Measurements from ENCODE around the gene ITPK1. TPM values are rescaled to one million over a fixed set of nuclear protein-coding genes. Genes with fewer than 3 reads are reported as not detected.
A peak's percentile ranks its signal among the peaks of the same experiment; 100 is the strongest.
"Not testable (repeated sequence)": the region's sequence is repeated elsewhere in the genome, so short reads cannot be mapped to it uniquely, and the experiment has no call there.

Gene ITPK1
- total RNA-seq, 2 donors from 2014 or later = 77.1 to 118 TPM

DNA sequence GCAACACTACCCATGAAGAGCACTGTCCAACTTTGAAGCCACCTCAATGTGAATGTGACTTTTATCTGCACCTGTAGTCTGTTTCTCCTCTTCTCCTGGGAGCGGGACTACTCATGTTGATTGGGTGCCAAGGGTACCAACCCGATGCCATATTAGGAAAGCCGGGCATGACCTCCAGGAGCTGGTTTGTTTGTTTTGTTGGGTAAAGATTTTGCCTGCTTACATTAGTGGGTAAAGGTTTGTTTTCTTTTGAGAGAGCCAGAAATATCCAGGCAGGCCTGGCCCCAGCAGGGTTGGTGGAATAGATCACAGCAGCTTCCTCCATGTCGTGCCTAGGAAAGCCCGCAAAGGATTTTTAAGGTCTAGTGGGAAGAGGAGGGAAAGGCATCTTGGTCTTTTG, 19.7 kb upstream of the ITPK1 start:
- Histone ChIP-seq H3K4me1 (replicated peaks) (no peaks in the 10 kb centered on the region), H3K27ac (no peak overlapping the region), H3K4me3 (no peak overlapping the region), H3K27me3 (replicated peaks; ENCODE audit: insufficient read depth) (no peaks in the 10 kb centered on the region), H3K36me3 (no peaks in the 10 kb centered on the region), H3K9me3 (no peaks in the 10 kb centered on the region)
- no peak for DNase-seq (ENCODE audit: low spot score)
- WGBS = 74% methylated on average over 5 of the region's 5 CpGs
- intact Hi-C loops (cut with DNase I) = no loop called here
- no peak for TF ChIP-seq POLR2AphosphoS5 (IDR thresholded peaks at IDR 0.05)
- TF ChIP-seq, protein P1, sequence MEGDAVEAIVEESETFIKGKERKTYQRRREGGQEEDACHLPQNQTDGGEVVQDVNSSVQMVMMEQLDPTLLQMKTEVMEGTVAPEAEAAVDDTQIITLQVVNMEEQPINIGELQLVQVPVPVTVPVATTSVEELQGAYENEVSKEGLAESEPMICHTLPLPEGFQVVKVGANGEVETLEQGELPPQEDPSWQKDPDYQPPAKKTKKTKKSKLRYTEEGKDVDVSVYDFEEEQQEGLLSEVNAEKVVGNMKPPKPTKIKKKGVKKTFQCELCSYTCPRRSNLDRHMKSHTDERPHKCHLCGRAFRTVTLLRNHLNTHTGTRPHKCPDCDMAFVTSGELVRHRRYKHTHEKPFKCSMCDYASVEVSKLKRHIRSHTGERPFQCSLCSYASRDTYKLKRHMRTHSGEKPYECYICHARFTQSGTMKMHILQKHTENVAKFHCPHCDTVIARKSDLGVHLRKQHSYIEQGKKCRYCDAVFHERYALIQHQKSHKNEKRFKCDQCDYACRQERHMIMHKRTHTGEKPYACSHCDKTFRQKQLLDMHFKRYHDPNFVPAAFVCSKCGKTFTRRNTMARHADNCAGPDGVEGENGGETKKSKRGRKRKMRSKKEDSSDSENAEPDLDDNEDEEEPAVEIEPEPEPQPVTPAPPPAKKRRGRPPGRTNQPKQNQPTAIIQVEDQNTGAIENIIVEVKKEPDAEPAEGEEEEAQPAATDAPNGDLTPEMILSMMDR (IDR thresholded peaks at IDR 0.05) = no peak
- no peak for TF ChIP-seq POLR2A (IDR thresholded peaks at IDR 0.05)

DNA sequence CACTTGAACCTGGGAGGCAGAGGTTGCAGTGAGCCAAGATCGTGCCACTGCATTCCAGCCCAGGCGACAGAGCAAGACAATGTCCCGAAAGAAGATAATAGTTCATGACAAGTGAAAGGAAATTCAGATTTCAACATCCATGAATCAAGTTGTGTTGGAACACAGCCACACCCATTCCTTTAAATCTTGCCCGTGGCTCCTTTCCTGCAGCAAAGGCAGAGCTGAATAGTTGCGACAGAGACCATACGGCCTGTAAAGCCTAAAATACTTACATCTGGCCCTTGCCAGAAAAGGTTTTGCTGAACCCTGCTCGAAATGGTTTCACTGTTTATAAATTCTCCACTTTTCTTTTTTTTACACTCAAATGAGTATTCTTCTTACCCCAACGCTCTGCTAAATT, 17.7 kb upstream of the ITPK1 start:
- no peak overlapping the region for H3K4me3 ChIP-seq
- TF ChIP-seq POLR2AphosphoS5 (IDR thresholded peaks at IDR 0.05) = no peak
- TF ChIP-seq, protein P1 (IDR thresholded peaks at IDR 0.05) = no peak
- H3K36me3 ChIP-seq = no peaks in the 10 kb centered on the region
- no peaks in the 10 kb centered on the region for H3K9me3 ChIP-seq
- no peak overlapping the region for H3K27ac ChIP-seq
- no peaks in the 10 kb centered on the region for H3K27me3 ChIP-seq (replicated peaks; ENCODE audit: insufficient read depth)
- intact Hi-C loops (cut with DNase I) = no loop called here
- H3K4me1 ChIP-seq (replicated peaks) = no peaks in the 10 kb centered on the region
- DNase-seq (ENCODE audit: low spot score) = no peak
- WGBS = 53% methylated on average over 8 of the region's 8 CpGs

DNA sequence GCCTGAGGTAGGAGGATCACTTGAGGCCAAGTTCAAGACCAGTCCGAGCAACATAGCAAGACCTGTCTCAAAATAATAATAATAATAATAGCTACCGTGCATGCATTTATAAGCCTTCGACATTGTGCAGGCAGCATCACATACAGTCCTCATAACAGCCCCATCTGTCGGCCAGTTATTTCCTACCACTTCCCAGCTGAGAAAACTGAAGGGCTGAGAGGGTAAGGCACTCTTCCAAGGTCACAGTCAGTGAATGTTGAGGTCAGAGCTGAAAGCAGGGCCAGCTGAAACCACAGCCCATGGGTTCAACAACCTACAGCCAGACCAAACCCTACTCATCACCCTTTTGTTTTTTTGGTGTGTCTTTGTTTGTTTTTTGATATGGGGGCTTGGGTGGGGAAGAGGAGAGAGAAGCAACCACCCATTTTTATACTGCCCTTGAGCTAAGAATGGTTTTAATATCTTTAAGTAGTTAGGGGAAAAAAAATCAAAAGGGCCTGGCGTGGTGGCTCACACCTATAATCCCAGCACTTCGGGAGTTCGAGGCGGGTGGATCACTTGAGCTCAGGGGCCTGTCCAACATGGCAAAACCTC, 16.8 kb upstream of the ITPK1 start:
- Histone ChIP-seq H3K27ac (no peak overlapping the region), H3K36me3 (no peaks in the 10 kb centered on the region), H3K4me1 (replicated peaks) (no peaks in the 10 kb centered on the region), H3K27me3 (replicated peaks; ENCODE audit: insufficient read depth) (no peaks in the 10 kb centered on the region), H3K4me3 (no peak overlapping the region), H3K9me3 (no peaks in the 10 kb centered on the region)
- no peak for TF ChIP-seq POLR2AphosphoS5 (IDR thresholded peaks at IDR 0.05)
- TF ChIP-seq, protein P1 (IDR thresholded peaks at IDR 0.05) = peak in 2 of 4 experiments; percentile 16 to 26
- WGBS = 78% methylated on average over 8 of the region's 8 CpGs
- no peak for DNase-seq (ENCODE audit: low spot score)
- intact Hi-C loops (cut with DNase I) = no loop called here

DNA sequence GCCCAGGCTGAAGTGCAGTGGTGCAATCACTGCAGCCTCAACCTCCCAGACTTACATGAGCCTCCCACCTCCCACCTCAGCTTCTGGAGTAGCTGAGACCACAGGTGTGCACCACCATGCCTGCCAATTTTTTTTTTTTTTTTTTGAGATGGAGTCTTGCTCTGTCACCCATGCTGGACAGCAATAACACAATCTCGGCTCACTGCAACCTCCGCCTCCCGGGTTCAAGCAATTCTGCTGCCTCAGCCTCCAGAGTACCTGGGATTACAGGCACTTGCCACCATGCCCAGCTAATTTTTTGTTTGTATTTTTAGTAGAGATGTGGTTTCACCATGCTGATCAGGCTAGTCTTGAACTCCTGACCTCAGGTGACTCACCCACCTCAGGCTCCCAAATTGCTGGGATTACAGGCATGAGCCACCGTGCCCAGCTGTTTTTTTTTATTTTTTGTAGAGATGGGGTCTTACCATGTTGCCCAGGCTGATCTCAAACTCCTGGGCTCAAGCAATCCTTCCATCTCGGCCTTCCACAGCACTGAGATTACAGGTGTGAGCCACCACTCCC, 15.6 kb upstream of the ITPK1 start:
- 87% methylated on average over 5 of the region's 5 CpGs for WGBS
- H3K36me3 ChIP-seq; H3K27me3 ChIP-seq (replicated peaks; ENCODE audit: insufficient read depth); DNase-seq (ENCODE audit: low spot score); intact Hi-C loops (cut with DNase I); H3K4me1 ChIP-seq (replicated peaks); H3K27ac ChIP-seq; H3K4me3 ChIP-seq; H3K9me3 ChIP-seq: not testable (repeated sequence)

DNA sequence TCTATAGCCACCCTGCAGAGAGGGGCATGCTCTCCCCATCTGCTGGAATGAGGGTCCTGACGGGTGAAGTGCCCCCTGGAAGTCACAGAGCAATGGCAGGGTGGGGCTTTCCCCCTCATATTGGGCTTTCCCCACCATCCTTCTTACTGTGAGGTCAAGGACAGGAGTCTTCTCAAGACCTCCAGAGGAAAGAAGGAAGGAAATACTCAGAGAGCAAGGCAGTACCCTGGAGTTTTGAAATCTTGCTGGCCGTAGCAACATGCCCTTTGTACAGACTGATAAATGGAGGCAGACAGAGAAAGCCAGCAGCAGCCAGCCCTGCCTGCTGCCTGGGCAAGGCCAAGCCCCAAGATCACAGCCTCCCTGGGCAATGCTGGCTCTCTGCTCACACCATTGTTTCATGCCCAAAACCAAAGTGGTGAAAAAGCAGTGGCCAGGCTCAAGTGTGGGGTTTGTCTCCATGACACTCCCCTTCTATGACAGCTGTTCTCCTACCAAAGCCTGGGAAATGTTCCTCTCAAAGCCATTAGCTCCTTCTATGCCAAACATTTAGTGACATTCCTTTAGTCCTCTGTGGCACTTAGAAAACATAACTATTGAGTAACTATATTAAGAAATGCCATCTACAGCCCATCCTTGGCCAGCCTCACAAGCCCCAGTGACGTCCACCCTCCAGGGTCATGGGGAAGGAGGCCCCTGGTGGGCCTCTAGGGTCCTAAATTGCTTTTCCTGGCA, 13.2 kb upstream of the ITPK1 start:
- H3K9me3 ChIP-seq = no peaks in the 10 kb centered on the region
- no peak overlapping the region for H3K27ac ChIP-seq
- no peaks in the 10 kb centered on the region for H3K36me3 ChIP-seq
- TF ChIP-seq, protein P1 (IDR thresholded peaks at IDR 0.05) = no peak
- no peak for TF ChIP-seq POLR2AphosphoS5 (IDR thresholded peaks at IDR 0.05)
- no peak for TF ChIP-seq POLR2A (IDR thresholded peaks at IDR 0.05)
- H3K4me3 ChIP-seq = no peak overlapping the region
- H3K27me3 ChIP-seq (replicated peaks; ENCODE audit: insufficient read depth) = no peaks in the 10 kb centered on the region
- WGBS = 66% methylated on average over 3 of the region's 3 CpGs
- no peak for DNase-seq (ENCODE audit: low spot score)
- intact Hi-C loops (cut with DNase I) = no loop called here
- H3K4me1 ChIP-seq (replicated peaks) = no peaks in the 10 kb centered on the region

Data from prostate gland (tissue), 2 donors.